ENCODE results near the gene ELMO1. TPM values are rescaled to one million over a fixed set of nuclear protein-coding genes. Genes with fewer than 3 reads are reported as not detected.

ELMO1 gene
- polyA plus RNA-seq, 1 donor (not counting 4 experiments of a cell fraction or from before 2014, with no cell fraction given) = not detected

GRCh38 chr7:36937754-36938563 is 510.7 kb downstream of the ELMO1 start:
- H3K9ac ChIP-seq (ENCODE audit: control insufficient read depth, extremely low read depth, insufficient read depth, low read length) = no peak overlapping the region
- no peak overlapping the region for H3K4me3 ChIP-seq (ENCODE audit: control insufficient read depth in 2 of 3, extremely low read depth in 1 of 3, insufficient read depth in 2 of 3, low read depth in 1 of 3, low read length in 3 of 3)
- no peak overlapping the region for H2AFZ ChIP-seq (ENCODE audit: control insufficient read depth, low read length)
- TF ChIP-seq EZH2 (IDR thresholded peaks at IDR 0.05; ENCODE audit: low read length) = no peak
- H3K36me3 ChIP-seq (ENCODE audit: control insufficient read depth in 2 of 2, extremely low read depth in 1 of 2, insufficient read depth in 2 of 2, low read length in 2 of 2) = no peaks in the 10 kb centered on the region
- dilution Hi-C loops (cut with MboI; ENCODE audit: extremely low pct_ligation_motif_present, low sequenced_read_pairs) = no loop called here
- no peaks in the 10 kb centered on the region for H3K4me1 ChIP-seq (ENCODE audit: control insufficient read depth, extremely low read depth, insufficient read depth, low read length)
- no peaks in the 10 kb centered on the region for H3K27me3 ChIP-seq (ENCODE audit: control insufficient read depth, extremely low read depth, insufficient read depth, low read length)
- H4K20me1 ChIP-seq (ENCODE audit: control insufficient read depth, extremely low read depth, insufficient read depth, low read length) = no peaks in the 10 kb centered on the region
- H3K9me1 ChIP-seq (ENCODE audit: control insufficient read depth, extremely low read depth, insufficient read depth, low read length) = no peaks in the 10 kb centered on the region
- no peak overlapping the region for H3K4me2 ChIP-seq (ENCODE audit: control insufficient read depth, extremely low read depth, insufficient read depth, low read depth, low read length)
- H3K27ac ChIP-seq (ENCODE audit: control insufficient read depth, insufficient read depth, low read length) = no peak overlapping the region
- no peak for FAIRE-seq
- no peak for DNase-seq (ENCODE audit: low read depth, low spot score)
- H3K9me3 ChIP-seq (ENCODE audit: control insufficient read depth, low read depth, low read length) = peaks cover 10% of the 10 kb centered on the region
- H3K79me2 ChIP-seq (ENCODE audit: control insufficient read depth, insufficient read depth, low read length) = no peaks in the 10 kb centered on the region

GRCh38 chr7:36931892-36932291 is 516.8 kb downstream of the ELMO1 start:
- Histone ChIP-seq H3K27me3 (ENCODE audit: control insufficient read depth, extremely low read depth, insufficient read depth, low read length) (no peaks in the 10 kb centered on the region), H3K9ac (ENCODE audit: control insufficient read depth, extremely low read depth, insufficient read depth, low read length) (no peak overlapping the region), H3K4me1 (ENCODE audit: control insufficient read depth, extremely low read depth, insufficient read depth, low read length) (no peaks in the 10 kb centered on the region), H3K27ac (ENCODE audit: control insufficient read depth, insufficient read depth, low read length) (no peak overlapping the region), H3K9me1 (ENCODE audit: control insufficient read depth, extremely low read depth, insufficient read depth, low read length) (no peaks in the 10 kb centered on the region), H3K36me3 (ENCODE audit: control insufficient read depth in 2 of 2, extremely low read depth in 1 of 2, insufficient read depth in 2 of 2, low read length in 2 of 2) (no peaks in the 10 kb centered on the region), H4K20me1 (ENCODE audit: control insufficient read depth, extremely low read depth, insufficient read depth, low read length) (no peaks in the 10 kb centered on the region), H3K4me3 (ENCODE audit: control insufficient read depth in 2 of 3, extremely low read depth in 1 of 3, insufficient read depth in 2 of 3, low read depth in 1 of 3, low read length in 3 of 3) (no peak overlapping the region), H2AFZ (ENCODE audit: control insufficient read depth, low read length) (no peak overlapping the region), H3K9me3 (ENCODE audit: control insufficient read depth, low read depth, low read length) (peaks cover 2% of the 10 kb centered on the region), H3K79me2 (ENCODE audit: control insufficient read depth, insufficient read depth, low read length) (no peaks in the 10 kb centered on the region), H3K4me2 (ENCODE audit: control insufficient read depth, extremely low read depth, insufficient read depth, low read depth, low read length) (no peak overlapping the region)
- DNase-seq (ENCODE audit: low read depth, low spot score) (no peak), FAIRE-seq (no peak)
- dilution Hi-C loops (cut with MboI; ENCODE audit: extremely low pct_ligation_motif_present, low sequenced_read_pairs) = no loop called here
- TF ChIP-seq EZH2 (IDR thresholded peaks at IDR 0.05; ENCODE audit: low read length) (no peak), CTCF (optimal IDR thresholded peaks at IDR 0.05 in 1 of 3, IDR thresholded peaks at IDR 0.05 in 1 of 3, conservative IDR thresholded peaks at IDR 0.05 in 1 of 3; ENCODE audit: extremely low read depth in 1 of 3, insufficient read depth in 2 of 3, low read length in 3 of 3) (no peak)

Measured in keratinocyte (primary cell).